ENCODE results near the gene MICOS13.

Gene MICOS13

GRCh38 chr19:5719274-5719960, 39.1 kb upstream of the MICOS13 start:
- H3K4me2 ChIP-seq (ENCODE audit: insufficient read depth, low read length, poor library complexity, severe bottlenecking) = peak overlapping the region; percentile 77
- peak overlapping the region; percentile 44 for H2AK5ac ChIP-seq (ENCODE audit: low read depth, low read length)
- H4K8ac ChIP-seq (ENCODE audit: low read depth, low read length) = no peak overlapping the region
- no peaks in the 10 kb centered on the region for H3K27me3 ChIP-seq (ENCODE audit: control insufficient read depth in 3 of 3, insufficient read depth in 3 of 3, low read depth in 1 of 3, low read length in 3 of 3)
- H2BK15ac ChIP-seq (ENCODE audit: low read length) = no peak overlapping the region
- peak overlapping the region; percentile 99 for H3K23ac ChIP-seq (ENCODE audit: low read depth, low read length, poor library complexity)
- WGBS, 2 donors (ENCODE audit: extremely low coverage in 2 of 2, insufficient read length in 2 of 2, insufficient replicate concordance in 1 of 2) = no CpG with 5 or more reads among the region's 58 CpGs
- peak overlapping the region; percentile 78 for H3K18ac ChIP-seq (ENCODE audit: low read length)
- H3K9ac ChIP-seq (ENCODE audit: low read depth, low read length, poor library complexity) = peak overlapping the region; percentile 83
- H3K4me1 ChIP-seq (ENCODE audit: control insufficient read depth in 2 of 2, insufficient read depth in 1 of 2, low read depth in 1 of 2, low read length in 2 of 2) = peaks cover 5 to 9% of the 10 kb centered on the region in 2 donors
- peak overlapping the region; percentile 93 for H2AFZ ChIP-seq (ENCODE audit: low read length)
- H3K14ac ChIP-seq (ENCODE audit: low read length) = no peak overlapping the region
- H3K4ac ChIP-seq (ENCODE audit: low read length) = peak overlapping the region; percentile 42
- H4K91ac ChIP-seq (ENCODE audit: low read depth, low read length, poor library complexity) = no peak overlapping the region
- H2BK120ac ChIP-seq (ENCODE audit: low read depth, low read length) = no peak overlapping the region
- no peak overlapping the region for H2BK12ac ChIP-seq (ENCODE audit: low read length)
- peak overlapping the region; percentile 75 to 97 for H3K4me3 ChIP-seq (ENCODE audit: low read length in 2 of 2)
- no peaks in the 10 kb centered on the region for H3K9me3 ChIP-seq (replicated peaks in 1 of 2; ENCODE audit: control insufficient read depth in 2 of 2, insufficient read depth in 1 of 2, low read depth in 1 of 2, low read length in 2 of 2)
- peak overlapping the region; percentile 62 for H2BK5ac ChIP-seq (ENCODE audit: low read length)
- no peak for DNase-seq (ENCODE audit: low spot score)
- peaks cover 5 to 25% of the 10 kb centered on the region in 2 donors for H3K36me3 ChIP-seq (replicated peaks in 1 of 2; ENCODE audit: control insufficient read depth in 2 of 2, insufficient read depth in 2 of 2, low read length in 2 of 2)
- peaks cover 9% of the 10 kb centered on the region for H3K79me1 ChIP-seq (ENCODE audit: low read depth, low read length)
- peak overlapping the region; percentile 67 for H3K27ac ChIP-seq (replicated peaks; ENCODE audit: low read length)

- no peak overlapping the region for H2AFZ ChIP-seq (ENCODE audit: low read length)
- H3K4me3 ChIP-seq (ENCODE audit: low read length in 2 of 2) = peak overlapping the region; percentile 75 to 97
- H3K4ac ChIP-seq (ENCODE audit: low read length) = no peak overlapping the region
- no peak overlapping the region for H2AK5ac ChIP-seq (ENCODE audit: low read depth, low read length)
- WGBS, 2 donors (ENCODE audit: extremely low coverage in 2 of 2, insufficient read length in 2 of 2, insufficient replicate concordance in 1 of 2) = no CpG with 5 or more reads among the region's 11 CpGs
- H2BK5ac ChIP-seq (ENCODE audit: low read length) = no peak overlapping the region
- H3K4me2 ChIP-seq (ENCODE audit: insufficient read depth, low read length, poor library complexity, severe bottlenecking) = peak overlapping the region; percentile 77
- no peak for DNase-seq (ENCODE audit: low spot score)
- no peak overlapping the region for H3K14ac ChIP-seq (ENCODE audit: low read length)
- no peak overlapping the region for H4K91ac ChIP-seq (ENCODE audit: low read depth, low read length, poor library complexity)
- H3K27ac ChIP-seq (replicated peaks; ENCODE audit: low read length) = no peak overlapping the region
- no peak overlapping the region for H3K23ac ChIP-seq (ENCODE audit: low read depth, low read length, poor library complexity)
- H2BK15ac ChIP-seq (ENCODE audit: low read length) = no peak overlapping the region
- no peak overlapping the region for H3K9ac ChIP-seq (ENCODE audit: low read depth, low read length, poor library complexity)
- peaks cover 9% of the 10 kb centered on the region for H3K79me1 ChIP-seq (ENCODE audit: low read depth, low read length)
- no peak overlapping the region for H2BK120ac ChIP-seq (ENCODE audit: low read depth, low read length)
- no peaks in the 10 kb centered on the region for H3K9me3 ChIP-seq (replicated peaks in 1 of 2; ENCODE audit: control insufficient read depth in 2 of 2, insufficient read depth in 1 of 2, low read depth in 1 of 2, low read length in 2 of 2)
- no peak overlapping the region for H3K18ac ChIP-seq (ENCODE audit: low read length)
- peaks cover 5 to 9% of the 10 kb centered on the region in 2 donors for H3K4me1 ChIP-seq (ENCODE audit: control insufficient read depth in 2 of 2, insufficient read depth in 1 of 2, low read depth in 1 of 2, low read length in 2 of 2)
- no peak overlapping the region for H2BK12ac ChIP-seq (ENCODE audit: low read length)
- H3K27me3 ChIP-seq (ENCODE audit: control insufficient read depth in 3 of 3, insufficient read depth in 3 of 3, low read depth in 1 of 3, low read length in 3 of 3) = no peaks in the 10 kb centered on the region
- H4K8ac ChIP-seq (ENCODE audit: low read depth, low read length) = no peak overlapping the region
- H3K36me3 ChIP-seq (replicated peaks in 1 of 2; ENCODE audit: control insufficient read depth in 2 of 2, insufficient read depth in 2 of 2, low read length in 2 of 2) = peaks cover 10 to 31% of the 10 kb centered on the region in 2 donors
Measured at GRCh38 chr19:5718579-5719273, 38.4 kb upstream of the MICOS13 start.

DNA sequence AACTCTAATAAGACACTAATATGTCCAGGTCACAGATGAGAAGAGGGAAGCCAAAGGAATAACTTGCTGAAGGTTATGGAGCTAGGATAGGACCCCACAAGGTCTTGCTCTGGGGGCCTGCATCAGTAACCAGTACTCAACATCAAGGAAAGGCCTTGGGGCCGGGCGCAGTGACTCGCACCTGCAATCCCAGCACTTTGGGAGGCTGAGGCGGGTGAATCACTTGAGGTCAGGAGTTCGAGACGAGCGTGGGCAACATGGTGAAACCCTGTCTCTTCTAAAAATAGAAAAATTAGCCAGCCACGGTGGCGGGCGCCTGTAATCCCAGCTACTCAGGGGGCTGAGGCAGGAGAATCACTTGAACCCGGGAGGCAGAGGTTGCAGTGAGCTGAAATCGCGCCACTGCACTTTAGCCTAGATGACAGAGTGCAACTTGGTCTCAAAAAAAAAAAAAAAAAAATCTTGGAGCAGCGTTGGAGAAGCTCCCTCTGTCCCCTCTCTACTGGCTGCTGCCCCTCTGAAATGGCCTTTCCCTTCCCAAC, 37.8 kb upstream of the MICOS13 start:
- peak overlapping the region in 1 of 2 donors; percentile 75 for H3K4me3 ChIP-seq (ENCODE audit: low read length in 2 of 2)
- H3K4me1 ChIP-seq (ENCODE audit: control insufficient read depth in 2 of 2, insufficient read depth in 1 of 2, low read depth in 1 of 2, low read length in 2 of 2) = peaks cover 5 to 9% of the 10 kb centered on the region in 2 donors
- no peak overlapping the region for H3K27ac ChIP-seq (replicated peaks; ENCODE audit: low read length)
- H2AFZ ChIP-seq (ENCODE audit: low read length) = no peak overlapping the region
- no peak overlapping the region for H2BK120ac ChIP-seq (ENCODE audit: low read depth, low read length)
- H3K9me3 ChIP-seq (replicated peaks in 1 of 2; ENCODE audit: control insufficient read depth in 2 of 2, insufficient read depth in 1 of 2, low read depth in 1 of 2, low read length in 2 of 2) = no peaks in the 10 kb centered on the region
- H4K91ac ChIP-seq (ENCODE audit: low read depth, low read length, poor library complexity) = no peak overlapping the region
- H3K9ac ChIP-seq (ENCODE audit: low read depth, low read length, poor library complexity) = no peak overlapping the region
- no peak overlapping the region for H2BK15ac ChIP-seq (ENCODE audit: low read length)
- H3K36me3 ChIP-seq (replicated peaks in 1 of 2; ENCODE audit: control insufficient read depth in 2 of 2, insufficient read depth in 2 of 2, low read length in 2 of 2) = peaks cover 15 to 38% of the 10 kb centered on the region in 2 donors
- H3K4me2 ChIP-seq (ENCODE audit: insufficient read depth, low read length, poor library complexity, severe bottlenecking) = no peak overlapping the region
- no peak overlapping the region for H3K18ac ChIP-seq (ENCODE audit: low read length)
- no CpG with 5 or more reads among the region's 14 CpGs for WGBS, 2 donors (ENCODE audit: extremely low coverage in 2 of 2, insufficient read length in 2 of 2, insufficient replicate concordance in 1 of 2)
- no peak for DNase-seq (ENCODE audit: low spot score)
- no peak overlapping the region for H2AK5ac ChIP-seq (ENCODE audit: low read depth, low read length)
- H3K4ac ChIP-seq (ENCODE audit: low read length) = no peak overlapping the region
- H3K27me3 ChIP-seq (ENCODE audit: control insufficient read depth in 3 of 3, insufficient read depth in 3 of 3, low read depth in 1 of 3, low read length in 3 of 3) = no peaks in the 10 kb centered on the region
- H3K79me1 ChIP-seq (ENCODE audit: low read depth, low read length) = peaks cover 9% of the 10 kb centered on the region
- no peak overlapping the region for H2BK5ac ChIP-seq (ENCODE audit: low read length)
- no peak overlapping the region for H4K8ac ChIP-seq (ENCODE audit: low read depth, low read length)
- H3K14ac ChIP-seq (ENCODE audit: low read length) = no peak overlapping the region
- H3K23ac ChIP-seq (ENCODE audit: low read depth, low read length, poor library complexity) = no peak overlapping the region
- no peak overlapping the region for H2BK12ac ChIP-seq (ENCODE audit: low read length)

All from neuronal stem cell (in vitro differentiated cells).